CD1c-positive myeloid dendritic cell (primary cell): Measurements from ENCODE around the gene APLNR.

Source experiments
- DNase-seq: peaks from one replicate; pipeline ENCODE4 v3.0.0-alpha.2; 2016; ENCODE audit errors: extremely low spot score

APLNR gene

GRCh38 chr11:57219021-57219627 is 17.9 kb downstream of the APLNR start:
- peak; percentile 50 for DNase-seq

GRCh38 chr11:57217053-57217452 is 20.0 kb downstream of the APLNR start:
- no peak for DNase-seq

GRCh38 chr11:57216463-57216862 is 20.6 kb downstream of the APLNR start:
- DNase-seq: no peak

GRCh38 chr11:57214494-57214893 is 22.6 kb downstream of the APLNR start:
- DNase-seq: no peak

- no peak for DNase-seq
These were observed 23.0 kb downstream of the APLNR start for GRCh38 chr11:57214098-57214417.

DNA sequence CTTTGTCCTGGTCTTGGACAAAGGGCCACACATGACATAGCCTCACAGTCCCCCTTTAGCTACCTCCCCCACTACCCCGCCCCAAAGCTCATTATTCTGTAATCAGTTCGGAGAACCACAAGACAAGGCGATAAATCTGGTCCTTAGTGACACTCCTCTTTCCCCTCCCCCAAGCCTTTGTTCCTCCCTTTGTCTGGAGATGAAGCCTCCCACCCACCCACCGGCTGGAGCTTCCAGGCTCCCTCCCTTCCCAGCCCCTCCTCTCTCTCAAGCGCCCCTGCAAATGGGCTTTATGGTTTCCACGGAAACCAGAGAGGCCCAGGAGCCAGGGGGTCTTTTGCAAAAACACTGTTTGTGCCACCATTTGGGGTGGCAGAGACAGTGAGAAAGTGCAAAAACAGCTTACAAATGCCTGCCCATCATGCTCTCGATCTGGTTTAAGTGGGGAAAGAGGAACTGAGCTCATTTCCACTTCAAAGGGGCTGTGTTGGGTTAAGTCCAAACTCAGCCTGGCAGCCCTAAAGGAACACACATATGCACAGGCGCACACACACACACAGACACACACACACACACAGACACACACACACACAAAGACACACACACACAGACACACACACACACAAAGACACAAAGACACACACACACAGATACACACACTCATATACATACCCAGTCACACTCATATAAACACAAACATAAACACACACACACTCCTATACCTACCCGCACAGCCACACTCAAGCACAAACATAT is 23.5 kb downstream of the APLNR start:
- peak; percentile 19 for DNase-seq

GRCh38 chr11:57210781-57211180 is 26.3 kb downstream of the APLNR start:
- no peak for DNase-seq

GRCh38 chr11:57207168-57207567 is 29.9 kb downstream of the APLNR start:
- DNase-seq: no peak

DNA sequence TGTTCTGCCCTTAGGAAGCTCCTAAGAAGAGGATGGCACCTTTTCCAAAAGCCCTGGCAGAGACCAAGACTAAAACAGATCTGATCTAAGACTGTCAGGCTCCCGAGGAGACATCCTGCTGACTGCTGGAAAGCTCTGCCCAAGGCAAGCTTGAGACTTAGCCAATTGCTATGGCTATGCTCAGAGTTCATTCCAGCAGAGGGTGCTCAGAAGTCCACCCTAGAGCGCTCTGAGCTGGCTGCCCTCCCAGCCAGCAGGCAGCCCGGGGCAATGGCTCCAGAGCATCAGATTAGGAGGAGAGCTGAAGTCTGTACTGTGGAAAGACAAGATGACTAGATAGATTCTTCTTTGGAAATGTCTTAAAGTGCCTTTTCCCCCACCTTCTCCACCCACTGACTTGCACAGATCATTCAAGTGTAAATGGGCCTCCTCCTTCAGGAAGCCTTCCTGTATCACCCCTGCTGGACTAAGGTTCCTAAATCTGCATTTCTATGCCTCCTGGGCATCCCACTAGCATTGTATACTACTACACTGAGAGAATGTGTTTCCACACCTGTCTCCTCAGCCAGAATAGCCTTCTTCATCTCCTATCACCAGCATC is 31.9 kb downstream of the APLNR start:
- no peak for DNase-seq

DNA sequence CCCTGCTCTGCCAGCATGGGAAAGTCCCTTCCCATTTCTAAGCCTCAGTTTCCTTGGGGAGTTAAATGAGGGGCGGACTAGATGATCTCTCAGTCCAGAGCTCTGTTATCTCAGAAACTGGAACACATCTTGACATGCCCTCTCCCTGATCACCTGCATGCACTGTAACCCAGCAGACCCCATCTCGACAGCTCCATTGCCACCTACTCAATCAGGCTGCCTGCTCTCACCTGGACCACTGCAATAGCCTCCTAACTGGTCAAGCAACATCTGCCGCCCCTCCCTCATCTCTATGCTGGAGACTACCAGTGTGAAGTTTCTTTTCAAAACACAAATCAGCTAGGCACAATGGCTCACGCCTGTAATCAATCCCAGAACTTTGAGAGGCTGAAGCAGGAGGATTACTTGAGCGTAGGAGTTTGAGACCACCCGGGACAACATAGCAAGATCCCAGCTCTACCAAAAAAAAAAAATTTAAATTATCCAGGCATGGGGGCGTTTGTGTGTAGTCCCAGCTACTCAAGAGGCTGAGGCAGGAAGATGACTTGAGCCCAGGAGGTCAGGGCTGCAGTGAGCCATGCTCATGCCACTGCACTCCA is 33.1 kb downstream of the APLNR start:
- DNase-seq: no peak

GRCh38 chr11:57203359-57203758 is 33.7 kb downstream of the APLNR start:
- no peak for DNase-seq

GRCh38 chr11:57202281-57202680 is 34.8 kb downstream of the APLNR start:
- no peak for DNase-seq

DNA sequence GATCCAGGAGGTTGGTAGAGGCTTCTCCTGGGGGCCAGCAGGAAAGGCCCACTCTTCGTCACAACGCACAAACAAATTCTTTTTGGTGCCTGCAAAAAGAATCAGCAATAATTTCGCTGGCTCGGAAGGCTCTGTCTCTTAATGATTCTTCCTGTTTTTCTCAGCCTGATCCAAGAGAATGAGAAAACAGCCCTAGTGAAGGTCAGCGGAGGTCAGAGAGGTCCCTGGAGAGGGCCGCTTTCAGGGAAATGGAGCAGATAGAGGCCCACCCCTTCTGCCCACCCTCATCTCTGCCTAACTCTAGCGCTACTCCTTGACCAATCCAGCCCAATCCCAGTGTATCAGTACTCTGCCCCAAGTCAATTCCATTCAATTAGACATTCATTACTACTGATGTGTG is 36.1 kb downstream of the APLNR start:
- DNase-seq: no peak

GRCh38 chr11:57199330-57199729 is 37.7 kb downstream of the APLNR start:
- DNase-seq: no peak

GRCh38 chr11:57197762-57198161 is 39.3 kb downstream of the APLNR start:
- no peak for DNase-seq

- DNase-seq: no peak
These were observed 40.5 kb downstream of the APLNR start for GRCh38 chr11:57196596-57196995.

GRCh38 chr11:57192316-57192715 is 44.7 kb downstream of the APLNR start:
- peak; percentile 6 for DNase-seq

GRCh38 chr11:57191311-57192219 is 45.5 kb downstream of the APLNR start:
- no peak for DNase-seq

GRCh38 chr11:57190548-57190947 is 46.5 kb downstream of the APLNR start:
- DNase-seq: no peak
